Neural crest cell (in vitro differentiated cells): ENCODE data around the gene PLPP3. TPM values are rescaled to one million over a fixed set of nuclear protein-coding genes. Genes with fewer than 3 reads are reported as not detected.

Experiments used
- DNase-seq: peaks from one replicate; pipeline ENCODE4 v3.0.0; 2021; ENCODE audit warnings: low read depth, mixed read lengths, low spot score
- H3K27ac Mint-ChIP-seq: one replicate; pipeline ENCODE4 v1.8.0; 2021; ENCODE audit warnings: mild to moderate bottlenecking, mixed read lengths; ENCODE audit not compliant: unreplicated experiment
- H3K27me3 Mint-ChIP-seq: 2 replicates; pipeline ENCODE4 v1.8.0; 2021; ENCODE audit warnings: low read depth, mild to moderate bottlenecking, mixed read lengths
- H3K36me3 Mint-ChIP-seq: 2 replicates; pipeline ENCODE4 v1.8.0; 2021; ENCODE audit warnings: low read depth, mild to moderate bottlenecking, mixed read lengths
- H3K4me1 Mint-ChIP-seq: 2 replicates; pipeline ENCODE4 v1.8.0; 2021; ENCODE audit warnings: mixed read lengths
- H3K4me3 Mint-ChIP-seq: one replicate; pipeline ENCODE4 v1.8.0; 2021; ENCODE audit warnings: mild to moderate bottlenecking, mixed read lengths
- H3K9me3 Mint-ChIP-seq: 2 replicates; pipeline ENCODE4 v1.8.0; 2021; ENCODE audit warnings: mixed read lengths
- CTCF ChIP-seq: fragments of 200-600 bp; sonication (generic); conservative IDR thresholded peaks from 2 replicates; pipeline ENCODE4 v1.5.0; 2021; ENCODE audit warnings: antibody characterized with exemption, mild to moderate bottlenecking
- total RNA-seq: library from RNA; stranded (reverse); gene quantifications from 2 replicates; pipeline ENCODE4 v1.2.1, GENCODE V29; 2021

The PLPP3 gene
- total RNA-seq, 1 donor from 2014 or later = 24.7 TPM

- Mint-ChIP-seq H3K4me3 (no peak overlapping the region), H3K9me3 (no peaks in the 10 kb centered on the region), H3K4me1 (peaks cover 56% of the 10 kb centered on the region), H3K27ac (no peak overlapping the region), H3K27me3 (no peaks in the 10 kb centered on the region), H3K36me3 (no peaks in the 10 kb centered on the region)
- TF ChIP-seq CTCF = no peak
- no peak for DNase-seq
These were observed 31.9 kb downstream of the PLPP3 start for GRCh38 chr1:56547473-56547872.

- H3K27ac Mint-ChIP-seq = no peak overlapping the region
- H3K36me3 Mint-ChIP-seq = no peaks in the 10 kb centered on the region
- H3K9me3 Mint-ChIP-seq = no peaks in the 10 kb centered on the region
- no peaks in the 10 kb centered on the region for H3K27me3 Mint-ChIP-seq
- no peak for DNase-seq
- H3K4me1 Mint-ChIP-seq = peaks cover 56% of the 10 kb centered on the region
- no peak overlapping the region for H3K4me3 Mint-ChIP-seq
- no peak for TF ChIP-seq CTCF
These were observed 33.7 kb downstream of the PLPP3 start for GRCh38 chr1:56545711-56546110.

GRCh38 chr1:56543783-56544612 is 35.4 kb downstream of the PLPP3 start:
- Mint-ChIP-seq H3K36me3 (no peaks in the 10 kb centered on the region), H3K27me3 (no peaks in the 10 kb centered on the region), H3K9me3 (no peaks in the 10 kb centered on the region), H3K27ac (no peak overlapping the region), H3K4me1 (peaks cover 55% of the 10 kb centered on the region), H3K4me3 (no peak overlapping the region)
- no peak for DNase-seq
- no peak for TF ChIP-seq CTCF

- Mint-ChIP-seq H3K36me3 (no peaks in the 10 kb centered on the region), H3K4me1 (peaks cover 50% of the 10 kb centered on the region), H3K27me3 (no peaks in the 10 kb centered on the region), H3K4me3 (no peak overlapping the region), H3K27ac (no peak overlapping the region), H3K9me3 (no peaks in the 10 kb centered on the region)
- TF ChIP-seq CTCF = no peak
- no peak for DNase-seq
These were observed 36.7 kb downstream of the PLPP3 start for GRCh38 chr1:56542651-56543050.

DNA sequence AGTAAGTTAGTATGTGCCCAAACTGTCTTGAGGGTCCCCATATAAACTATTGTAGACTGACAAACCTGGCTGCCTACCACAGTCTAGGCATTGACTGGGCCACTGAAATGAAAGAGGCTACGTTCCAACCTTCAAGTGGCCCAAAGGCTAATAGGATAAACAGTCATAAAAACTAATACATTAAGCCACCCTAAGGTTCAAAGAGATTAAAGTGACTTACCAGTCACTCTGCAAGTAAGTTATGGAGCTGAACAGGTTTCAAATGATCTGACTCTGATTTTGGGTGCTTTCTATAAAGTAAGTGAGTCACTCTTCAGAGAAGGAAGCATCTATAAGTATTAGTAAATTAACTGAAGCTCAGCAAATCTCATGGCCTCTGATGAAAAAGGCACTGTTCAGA is 38.0 kb downstream of the PLPP3 start:
- no peak for DNase-seq
- Mint-ChIP-seq H3K36me3 (peaks cover 8% of the 10 kb centered on the region), H3K27me3 (no peaks in the 10 kb centered on the region), H3K4me3 (no peak overlapping the region), H3K27ac (no peak overlapping the region), H3K9me3 (no peaks in the 10 kb centered on the region), H3K4me1 (peaks cover 49% of the 10 kb centered on the region)
- no peak for TF ChIP-seq CTCF
